Activated T-helper 1 cell treated with anti-CD3 and anti-CD28 coated beads, Interleukin-2, amount 50 U/mL, for 16 hours (primary cell): ENCODE measurements around the gene KNSTRN.

Experiments used
- DNase-seq, 2 donors: peaks; one replicate each; pipeline ENCODE4 v3.0.0-alpha.2; 2020; ENCODE audit warnings: low read depth in 1 of 2, low spot score in 1 of 2

Gene KNSTRN

DNA sequence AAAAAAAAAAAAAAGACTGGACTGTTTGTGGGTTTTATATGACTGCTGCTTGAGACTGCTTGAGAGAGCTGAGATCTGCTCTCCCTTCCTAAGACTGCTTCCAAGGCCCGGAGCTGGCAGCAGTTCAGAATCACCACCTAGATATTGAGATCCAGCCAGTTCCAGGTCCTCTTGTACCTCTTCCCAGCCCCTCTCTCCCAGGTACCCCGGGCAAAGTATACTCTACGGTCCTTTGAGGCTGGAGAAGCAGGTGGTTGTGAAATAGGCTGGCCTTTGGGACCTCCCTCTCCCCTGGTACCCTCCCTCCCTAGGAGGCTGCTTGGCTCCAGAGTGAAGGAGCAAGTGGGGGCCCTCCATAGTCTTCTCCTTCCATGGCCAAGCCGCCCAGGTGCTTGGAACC, 45.7 kb downstream of the KNSTRN start:
- DNase-seq, result no peak

DNA sequence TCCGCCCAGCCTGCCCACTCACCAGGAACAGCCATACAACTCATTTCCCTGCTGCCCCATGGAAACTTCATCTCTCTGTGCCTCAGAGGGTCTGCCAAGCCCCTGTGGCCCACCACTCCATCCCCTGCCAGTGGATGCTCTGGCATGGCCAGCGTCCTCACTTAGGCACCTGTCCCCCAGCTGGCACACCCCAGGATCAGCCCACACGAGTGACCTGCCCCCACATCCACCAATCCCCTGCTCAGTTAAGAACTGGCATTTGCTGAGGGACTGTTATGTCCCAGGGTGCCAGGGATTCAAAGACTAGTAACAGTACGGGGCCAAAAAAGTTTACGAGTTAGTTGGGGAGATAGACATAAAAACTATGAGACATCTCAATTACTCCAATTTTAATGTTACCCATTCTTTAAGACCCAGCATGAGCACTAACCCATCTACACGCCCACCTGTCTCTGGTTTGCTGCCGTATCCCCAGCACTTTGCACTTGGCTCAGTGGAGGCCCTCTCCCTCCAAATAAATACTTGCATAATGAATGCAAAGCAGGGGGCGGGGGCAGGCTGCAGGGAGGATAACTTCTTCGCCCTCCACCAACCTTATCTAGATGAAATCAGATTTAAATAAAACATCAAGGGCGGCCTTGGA, 46.7 kb downstream of the KNSTRN start:
- no peak for DNase-seq

DNA sequence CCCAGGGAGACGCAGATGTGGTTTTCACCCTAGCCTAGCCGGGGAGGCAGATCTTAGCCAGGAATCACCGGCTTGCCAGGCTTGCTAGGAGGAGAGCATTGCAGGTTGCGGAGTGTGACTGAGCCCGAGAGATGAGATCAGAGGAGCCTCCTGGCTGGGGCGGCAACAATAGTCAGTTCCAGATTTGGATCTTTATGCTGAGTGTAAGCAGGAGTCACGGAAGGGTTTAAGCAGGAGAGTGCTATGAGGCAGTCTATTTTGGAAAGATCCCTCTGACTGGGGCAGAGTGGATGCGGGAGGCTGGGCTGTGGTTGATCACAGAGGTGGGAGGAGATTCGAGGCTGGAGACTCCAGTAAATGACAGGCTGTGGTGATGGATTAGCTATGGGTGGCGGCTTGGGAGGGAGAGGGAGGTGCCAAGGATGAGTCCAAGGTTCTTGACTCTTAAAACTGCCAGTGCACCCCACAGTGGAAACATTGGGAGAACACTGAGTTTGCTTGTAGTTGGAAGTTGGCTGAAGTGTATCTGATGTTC, 47.8 kb downstream of the KNSTRN start:
- no peak for DNase-seq

DNA sequence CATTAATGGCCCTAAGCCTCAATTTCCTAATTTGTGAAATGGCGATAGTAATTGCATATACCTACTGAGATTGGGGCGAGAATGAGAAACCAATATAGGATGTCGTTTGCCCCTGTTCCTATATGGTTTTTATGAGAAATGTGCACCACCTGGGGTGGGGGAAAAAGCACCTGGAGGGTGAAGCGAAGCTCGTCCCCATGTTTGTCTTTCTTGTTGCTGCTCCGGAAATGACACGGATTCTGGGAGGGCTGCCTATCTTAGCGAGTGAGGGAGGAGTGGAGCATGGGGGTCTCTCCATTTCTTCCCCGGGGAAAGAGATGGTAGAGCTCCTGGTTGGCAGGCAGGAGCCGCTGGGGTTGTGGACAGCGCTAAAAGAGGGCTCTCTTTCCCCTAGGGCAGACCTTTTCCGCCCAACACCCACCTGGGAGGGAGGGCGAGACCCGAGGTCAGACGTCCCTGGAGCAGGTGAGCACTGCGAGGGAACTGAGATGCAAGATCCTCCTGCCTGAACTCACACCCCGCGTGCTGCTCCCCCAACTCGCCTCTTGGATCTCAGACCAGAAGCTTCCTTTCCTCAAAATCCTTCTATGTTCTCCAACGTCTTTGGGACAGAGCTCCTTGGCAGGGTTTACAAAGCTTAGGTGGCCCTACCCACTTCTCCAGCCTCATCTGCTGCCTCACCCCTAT, 52.6 kb downstream of the KNSTRN start:
- DNase-seq, result no peak

DNA sequence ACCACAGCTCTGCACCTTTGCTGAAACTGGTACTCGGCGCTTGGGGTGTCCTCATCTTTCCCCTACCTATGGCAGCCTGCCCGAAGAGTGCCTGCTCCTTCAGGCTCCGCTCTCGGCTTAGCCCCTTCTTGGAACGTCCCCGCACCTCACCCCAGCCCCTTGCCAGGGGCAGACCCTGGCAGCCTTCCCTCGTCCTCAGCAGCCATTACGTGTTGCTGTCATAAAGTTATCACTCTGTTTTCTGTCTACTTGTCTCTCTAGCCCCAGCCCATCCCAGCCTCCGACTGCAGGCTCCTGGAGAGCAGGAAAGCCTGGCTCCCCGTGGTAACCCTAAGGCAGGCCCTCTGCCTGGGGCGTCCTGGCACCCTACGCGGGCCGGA, 53.2 kb downstream of the KNSTRN start:
- no peak for DNase-seq

- no peak for DNase-seq
Observed at GRCh38 chr15:40436116-40436891, 53.8 kb downstream of the KNSTRN start.

DNA sequence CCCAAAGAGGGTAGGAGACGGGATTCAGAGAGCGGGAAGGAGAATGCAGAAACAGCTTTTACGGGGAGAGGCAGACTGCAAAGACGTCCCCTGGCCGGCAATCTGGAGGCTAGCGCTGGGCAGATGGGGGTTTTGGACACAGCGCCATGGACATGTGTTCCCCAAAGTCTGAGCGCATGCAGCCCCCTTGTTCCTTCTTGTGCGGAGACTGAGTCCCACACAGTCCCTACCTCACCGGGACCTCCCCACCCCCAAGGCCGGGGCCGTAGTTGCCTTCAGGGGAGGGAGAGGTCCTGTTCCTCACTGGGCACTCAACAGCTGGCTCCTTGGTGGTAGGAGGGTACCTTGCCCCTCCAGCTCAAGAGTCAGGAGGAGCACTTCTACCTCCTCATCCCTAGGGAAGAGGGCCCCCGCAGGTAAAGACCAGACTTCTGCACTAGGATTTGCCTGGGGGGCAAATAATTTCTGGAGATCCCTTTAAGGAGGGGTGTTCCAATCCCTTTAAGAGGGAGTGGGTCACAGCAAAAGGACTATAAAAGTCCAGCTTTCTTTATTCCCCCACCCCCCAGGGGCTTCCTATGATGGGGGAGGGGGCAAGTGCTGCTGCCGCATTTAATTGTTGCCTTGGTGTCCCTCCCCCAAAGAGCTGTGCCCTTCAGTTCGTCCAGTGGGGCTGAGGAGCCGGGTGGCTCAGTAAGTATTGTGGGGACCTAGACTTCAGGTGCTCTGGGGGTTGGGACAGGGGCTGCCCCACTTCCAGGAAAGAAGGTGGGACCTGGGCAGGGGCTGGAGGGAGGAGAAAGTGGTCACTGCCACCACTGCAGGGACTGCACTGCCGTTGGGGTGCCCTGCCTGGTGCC, 54.6 kb downstream of the KNSTRN start:
- no peak for DNase-seq

- DNase-seq, result no peak
Observed at GRCh38 chr15:40437752-40438687, 55.5 kb downstream of the KNSTRN start.

GRCh38 chr15:40438712-40439111, 56.2 kb downstream of the KNSTRN start:
- no peak for DNase-seq

DNA sequence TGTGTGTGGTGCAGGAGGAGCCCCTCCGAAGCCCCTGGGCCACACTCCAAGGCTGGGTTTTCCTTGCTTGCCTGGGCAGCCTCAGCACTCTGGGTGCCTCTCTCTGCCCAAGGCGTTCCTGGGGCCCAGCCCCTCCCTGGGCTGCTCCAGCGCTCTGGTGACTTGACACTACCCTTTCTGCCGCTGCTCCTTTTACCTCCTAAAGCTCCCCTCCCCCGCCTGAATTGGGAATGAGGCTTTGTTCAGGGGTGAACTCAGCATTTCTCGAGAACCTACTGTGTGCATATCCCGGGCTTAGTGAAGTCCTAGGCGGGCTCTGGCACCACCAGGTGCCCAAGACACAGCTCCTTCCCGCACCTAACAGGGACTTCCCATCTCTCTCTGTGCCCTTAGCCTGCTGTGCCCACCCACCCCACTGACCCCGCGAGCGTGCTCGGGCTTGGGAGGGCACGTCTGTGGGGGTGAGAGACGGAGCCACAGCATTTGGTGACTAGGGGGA, 57.0 kb downstream of the KNSTRN start:
- DNase-seq, result no peak

- no peak for DNase-seq
Observed at GRCh38 chr15:40439960-40440742, 57.6 kb downstream of the KNSTRN start.

DNA sequence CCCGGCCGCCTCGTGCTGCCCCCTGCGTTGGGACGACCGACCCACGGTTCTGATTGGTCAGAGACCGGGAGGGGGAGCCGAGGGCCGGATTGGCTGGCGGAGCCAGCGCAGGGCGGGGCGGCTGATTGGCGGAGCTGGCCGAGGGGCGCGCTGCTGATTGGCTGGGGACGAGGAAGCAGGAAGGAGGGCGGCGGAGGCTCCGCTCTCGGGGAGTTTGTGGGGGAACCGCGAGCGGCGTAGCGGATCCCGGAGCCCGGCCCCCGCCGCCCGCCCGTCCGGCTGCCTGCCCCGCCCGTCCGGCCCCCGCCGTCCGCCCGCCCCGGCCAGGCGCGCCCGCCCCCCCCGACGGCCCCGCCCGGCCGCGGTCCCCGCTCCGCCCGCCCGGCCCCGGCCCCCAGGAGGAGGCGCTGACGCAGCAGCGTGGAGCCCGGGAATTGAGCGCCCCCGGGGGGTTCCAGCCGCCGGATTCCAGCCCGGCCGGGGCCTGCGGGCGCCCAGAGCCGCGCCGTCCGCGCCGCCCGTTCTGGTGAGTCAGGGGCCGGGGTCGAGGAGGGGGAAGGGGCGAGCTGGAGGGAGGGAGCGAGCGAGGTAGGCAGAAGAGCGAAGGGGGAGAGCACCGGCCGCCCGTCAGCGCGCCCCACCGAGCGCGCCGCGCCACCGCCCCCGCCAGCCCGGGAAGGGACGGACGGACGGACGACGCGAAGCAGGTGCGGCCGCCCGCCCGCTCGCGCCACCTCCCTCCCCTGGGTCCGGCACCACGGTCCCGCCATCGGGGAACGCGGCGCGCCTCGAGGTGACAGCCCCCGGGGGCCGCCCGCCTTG, 58.4 kb downstream of the KNSTRN start, which contains the start of gene BAHD1:
TSS of gene BAHD1 (plus strand) at position 211 of the 822 bp plus-strand sequence. CDS start 17,512 bp downstream, outside the sequence.
- DNase-seq, result peak; percentile 87 to 94

- DNase-seq, result no peak
Observed at GRCh38 chr15:40441565-40442531, 59.3 kb downstream of the KNSTRN start.

- DNase-seq, result no peak
Observed at GRCh38 chr15:40443255-40443654, 60.7 kb downstream of the KNSTRN start.

DNA sequence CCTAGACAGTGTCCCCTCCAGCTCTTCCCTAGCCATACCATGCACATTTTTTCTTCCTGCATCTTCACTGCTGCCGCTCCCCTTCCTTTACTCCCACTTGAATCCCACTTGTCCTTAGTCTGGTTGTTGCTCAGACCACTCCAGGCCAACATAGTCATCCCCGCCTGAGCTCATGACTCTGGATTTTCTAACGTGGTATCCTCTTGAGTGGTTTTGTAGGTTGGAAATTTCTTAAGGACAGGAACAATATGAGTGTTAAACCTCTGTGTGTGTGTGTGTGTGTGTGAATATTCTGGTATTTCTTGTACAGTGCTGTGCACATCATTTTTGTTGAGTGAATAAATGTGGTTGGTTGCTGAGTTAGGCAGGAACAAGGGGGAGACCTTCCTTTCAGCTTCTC, 61.3 kb downstream of the KNSTRN start:
- no peak for DNase-seq
